Stimulated activated CD4-positive, alpha-beta T cell treated with anti-CD3 and anti-CD28 coated beads, TNF-alpha, amount 100 ng/mL, for 1 hour (primary cell): ENCODE results near the gene SLC1A4.

Experiments
- DNase-seq, 3 donors: peaks; one replicate each; pipeline ENCODE4 v3.0.0-alpha.2; 2020; ENCODE audit warnings: low read depth in 3 of 3, low spot score in 1 of 3

The SLC1A4 gene

GRCh38 chr2:65049010-65049639, 59.9 kb downstream of the SLC1A4 start:
- DNase-seq: no peak

- no peak for DNase-seq
Observed at GRCh38 chr2:65050931-65051330, 61.7 kb downstream of the SLC1A4 start.

- DNase-seq: no peak
Observed at GRCh38 chr2:65053199-65053598, 64.0 kb downstream of the SLC1A4 start.

- DNase-seq: no peak
Observed at GRCh38 chr2:65054749-65055421, 65.7 kb downstream of the SLC1A4 start.

- no peak for DNase-seq
Observed at GRCh38 chr2:65055422-65056214, 66.4 kb downstream of the SLC1A4 start.

GRCh38 chr2:65056215-65057053, 67.2 kb downstream of the SLC1A4 start, which contains the start of gene CEP68:
CEP68 (plus strand) TSS chr2:65056416; CDS start chr2:65069445, 13,029 bp downstream.
- DNase-seq: peak; percentile 86 to 92 (median 91)

- no peak for DNase-seq
Observed at GRCh38 chr2:65057054-65057375, 67.8 kb downstream of the SLC1A4 start.

- DNase-seq: peak in 2 of 3 donors; percentile 27 to 31
Observed at GRCh38 chr2:65057391-65058052, 68.3 kb downstream of the SLC1A4 start.

GRCh38 chr2:65059071-65059470, 69.9 kb downstream of the SLC1A4 start:
- no peak for DNase-seq

- DNase-seq: no peak
Observed at GRCh38 chr2:65061146-65061909, 72.1 kb downstream of the SLC1A4 start.

- DNase-seq: no peak
Observed at GRCh38 chr2:65061910-65062339, 72.7 kb downstream of the SLC1A4 start.

GRCh38 chr2:65062843-65063825, 73.9 kb downstream of the SLC1A4 start:
- no peak for DNase-seq

- no peak for DNase-seq
Observed at GRCh38 chr2:65064728-65065552, 75.7 kb downstream of the SLC1A4 start.

- no peak for DNase-seq
Observed at GRCh38 chr2:65067806-65068553, 78.8 kb downstream of the SLC1A4 start.

- no peak for DNase-seq
Observed at GRCh38 chr2:65069439-65069824, 80.2 kb downstream of the SLC1A4 start.

GRCh38 chr2:65070172-65070830, 81.1 kb downstream of the SLC1A4 start:
- no peak for DNase-seq

- no peak for DNase-seq
Observed at GRCh38 chr2:65070856-65071255, 81.7 kb downstream of the SLC1A4 start.
